Stimulated activated CD8-positive, alpha-beta memory T cell treated with anti-CD3 and anti-CD28 coated beads, Interleukin-2, amount 100 ng/mL, for 1 hour (primary cell): ENCODE measurements around the gene NPPB.
"Not testable (repeated sequence)": the region's sequence is repeated elsewhere in the genome, so short reads cannot be mapped to it uniquely, and the experiment has no call there.

Experiments used
- DNase-seq, 2 donors: peaks; one replicate each; pipeline ENCODE4 v3.0.0-alpha.2; 2020; ENCODE audit warnings: low read depth in 2 of 2

The NPPB gene

GRCh38 chr1:11858613-11858967, at the start of gene NPPB:
NPPB (minus strand) TSS chr1:11858945; CDS start chr1:11858833, 112 bp downstream.
- no peak for DNase-seq

- DNase-seq: peak; percentile 41 to 43
Measured at GRCh38 chr1:11908095-11908675, 49.4 kb upstream of the NPPB start.

GRCh38 chr1:11907275-11908094, 48.7 kb upstream of the NPPB start:
- peak; percentile 72 to 79 for DNase-seq

- no peak for DNase-seq
Measured at GRCh38 chr1:11906870-11907269, 48.1 kb upstream of the NPPB start.

- DNase-seq: no peak
Measured at GRCh38 chr1:11904978-11905377, 46.2 kb upstream of the NPPB start.

GRCh38 chr1:11904156-11904555, 45.4 kb upstream of the NPPB start:
- DNase-seq: not testable (repeated sequence)

- no peak for DNase-seq
Measured at GRCh38 chr1:11903210-11903609, 44.5 kb upstream of the NPPB start.

- DNase-seq: not testable (repeated sequence)
Measured at GRCh38 chr1:11901446-11901845, 42.7 kb upstream of the NPPB start.

- DNase-seq: no peak
Measured at GRCh38 chr1:11898831-11899467, 40.2 kb upstream of the NPPB start.

GRCh38 chr1:11898086-11898785, 39.5 kb upstream of the NPPB start:
- DNase-seq: no peak

GRCh38 chr1:11894501-11894900, 35.8 kb upstream of the NPPB start:
- not testable (repeated sequence) for DNase-seq

- DNase-seq: peak; percentile 32 to 54
Measured at GRCh38 chr1:11893907-11894251, 35.1 kb upstream of the NPPB start.

GRCh38 chr1:11891433-11892186, 32.9 kb upstream of the NPPB start:
- DNase-seq: no peak

GRCh38 chr1:11888877-11889208, 30.1 kb upstream of the NPPB start:
- DNase-seq: no peak

- no peak for DNase-seq
Measured at GRCh38 chr1:11888206-11888876, 29.6 kb upstream of the NPPB start.

- DNase-seq: no peak
Measured at GRCh38 chr1:11887666-11888007, 28.9 kb upstream of the NPPB start.

GRCh38 chr1:11886986-11887665, 28.4 kb upstream of the NPPB start:
- no peak for DNase-seq

- DNase-seq: no peak
Measured at GRCh38 chr1:11885916-11886315, 27.2 kb upstream of the NPPB start.

- no peak for DNase-seq
Measured at GRCh38 chr1:11882814-11883538, 24.2 kb upstream of the NPPB start.
